ENCODE data around the gene RAP2A.

Gene RAP2A

DNA sequence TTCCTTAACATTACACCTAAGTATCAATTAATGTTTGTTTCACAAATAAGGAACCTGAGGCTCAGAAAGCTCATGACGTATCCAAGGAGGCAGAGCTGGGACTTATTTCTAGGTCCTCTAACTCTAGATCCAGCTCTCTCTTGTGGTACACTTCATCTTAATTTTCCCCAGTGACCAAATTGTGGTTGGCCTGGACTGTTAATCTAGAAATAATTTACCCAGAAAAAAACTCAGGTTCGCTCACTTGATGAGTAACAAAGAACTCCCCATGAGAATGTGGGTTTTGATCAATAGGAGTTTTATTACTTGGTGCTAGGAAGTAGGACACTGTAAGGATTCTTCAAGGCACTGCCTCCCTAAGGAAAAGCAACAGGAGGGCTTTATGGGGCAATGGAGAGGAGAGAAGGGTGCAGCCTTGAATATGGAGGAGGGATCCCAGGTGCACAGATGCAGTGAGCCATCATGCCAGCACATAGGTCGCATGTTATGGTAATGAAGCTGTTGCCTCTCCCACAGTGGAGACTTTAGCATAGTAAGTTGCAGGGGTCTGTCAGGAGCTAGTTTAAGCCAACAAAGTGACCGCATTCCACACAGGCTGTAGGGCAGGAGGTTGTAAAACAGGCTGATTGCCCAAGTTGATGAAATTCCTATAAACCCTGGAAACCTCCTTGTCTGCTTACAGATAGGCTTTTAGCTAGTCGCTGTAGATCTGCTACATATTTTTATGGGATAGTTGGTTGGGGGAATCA is 14.7 kb downstream of the RAP2A start:
- no peak for DNase-seq (ENCODE audit: low read depth in 2 of 2)

GRCh38 chr13:97454699-97455098 is 20.7 kb downstream of the RAP2A start:
- DNase-seq (ENCODE audit: low read depth in 2 of 2) = no peak

GRCh38 chr13:97456047-97456446 is 22.1 kb downstream of the RAP2A start:
- no peak for DNase-seq (ENCODE audit: low read depth in 2 of 2)

DNA sequence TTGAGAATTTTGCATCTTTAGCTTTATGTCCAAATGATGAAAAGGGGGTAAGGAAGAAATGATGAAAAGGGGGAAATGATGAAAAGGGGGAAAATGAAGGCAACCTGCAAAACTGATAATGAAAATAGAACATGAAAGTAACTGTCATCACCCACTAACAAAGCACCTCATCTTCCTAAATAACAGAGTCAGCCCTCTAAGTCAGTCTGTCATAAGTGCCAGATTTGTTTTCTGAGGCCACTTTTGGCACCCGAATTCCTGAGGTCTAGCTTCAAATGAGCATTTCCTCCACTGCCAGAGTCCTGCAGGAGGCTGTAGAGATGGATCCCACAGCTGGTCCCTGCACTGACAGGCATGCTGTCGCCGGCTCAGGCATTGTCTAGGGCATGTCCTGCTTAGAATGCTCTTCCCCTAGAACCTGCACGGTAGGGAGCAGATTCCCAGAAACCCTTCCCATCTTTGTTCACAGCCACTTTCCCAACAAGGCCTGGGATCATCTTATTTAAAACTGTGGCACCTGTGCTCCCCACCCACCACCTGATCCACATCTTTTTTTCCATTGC is 25.3 kb downstream of the RAP2A start:
- no peak for DNase-seq (ENCODE audit: low read depth in 2 of 2)

DNA sequence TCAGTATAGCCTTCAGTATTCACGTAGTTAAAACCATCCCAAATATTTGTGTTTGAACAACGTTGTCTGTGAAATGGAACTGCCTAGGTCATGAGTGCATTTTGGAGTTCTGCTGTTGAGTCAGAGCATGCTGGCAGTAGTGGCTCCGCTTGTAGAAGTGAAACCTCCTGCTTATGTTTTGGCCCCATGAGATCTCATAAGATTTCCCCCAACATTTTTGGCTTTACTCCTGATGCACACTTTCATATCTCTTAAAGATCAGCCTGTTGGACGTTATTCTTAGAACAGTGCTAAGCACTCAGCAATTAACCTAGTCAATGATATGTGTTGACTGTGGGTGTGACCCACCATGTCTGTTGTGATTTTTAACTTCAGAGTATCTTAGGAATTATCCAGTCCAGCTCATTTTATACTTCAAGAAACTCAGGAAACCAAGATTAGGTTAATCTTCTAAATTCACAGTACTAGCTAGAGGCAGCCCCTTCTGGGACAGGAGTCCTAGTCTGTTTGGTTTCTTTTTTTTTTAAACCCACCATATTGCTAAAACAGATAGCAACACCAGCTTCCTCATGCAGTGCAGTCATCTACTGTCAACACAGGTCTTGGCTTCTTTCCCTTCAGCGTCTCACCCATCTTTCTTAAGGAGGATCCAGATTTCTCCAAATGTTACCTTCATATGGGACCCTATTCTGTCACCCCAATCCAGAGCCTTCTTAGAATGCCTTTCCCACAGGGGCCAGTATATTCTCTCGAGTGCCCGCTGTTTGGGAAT is 26.2 kb downstream of the RAP2A start:
- no peak for DNase-seq (ENCODE audit: low read depth in 2 of 2)

GRCh38 chr13:97460853-97461252 is 26.9 kb downstream of the RAP2A start:
- DNase-seq (ENCODE audit: low read depth in 2 of 2) = no peak

DNA sequence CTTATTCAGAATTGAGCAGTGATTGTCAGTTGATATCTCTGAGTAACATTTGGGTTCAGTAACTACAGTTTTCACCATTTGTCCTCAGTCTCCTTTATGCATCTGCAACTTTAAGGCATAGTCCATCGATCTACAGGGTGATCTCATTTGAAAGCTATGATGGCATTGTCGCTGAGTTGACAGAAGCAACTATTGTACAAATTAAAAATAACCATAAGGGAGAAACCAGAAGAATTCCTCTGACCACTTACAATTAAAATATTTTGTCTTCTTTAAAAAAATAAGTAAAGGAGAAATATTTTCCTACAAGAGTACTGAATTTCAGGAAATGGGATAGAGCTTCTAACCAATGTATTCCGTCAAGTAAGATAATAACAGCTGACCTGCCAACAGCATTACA is 30.6 kb downstream of the RAP2A start:
- DNase-seq (ENCODE audit: low read depth in 2 of 2) = no peak

DNA sequence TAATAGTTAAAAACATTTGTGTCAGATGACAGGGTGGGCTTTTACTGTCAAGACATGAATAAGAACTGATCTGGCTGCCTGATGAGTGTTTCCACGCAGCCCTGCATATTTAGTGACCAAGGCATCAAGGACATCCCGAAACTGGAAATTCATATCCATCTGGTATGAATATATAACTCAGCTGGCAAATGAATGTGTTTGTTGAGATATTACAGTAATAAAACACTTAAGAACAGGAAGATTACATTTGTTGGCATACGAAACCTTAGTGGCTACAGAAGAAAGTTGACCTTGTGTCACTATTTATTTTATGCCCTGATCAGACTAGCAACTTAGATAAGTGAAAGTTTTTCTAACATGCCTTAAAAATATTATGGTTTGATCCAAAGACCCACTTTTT is 32.8 kb downstream of the RAP2A start:
- DNase-seq (ENCODE audit: low read depth in 2 of 2) = no peak

GRCh38 chr13:97468331-97468730 is 34.4 kb downstream of the RAP2A start:
- DNase-seq (ENCODE audit: low read depth in 2 of 2) = no peak

DNA sequence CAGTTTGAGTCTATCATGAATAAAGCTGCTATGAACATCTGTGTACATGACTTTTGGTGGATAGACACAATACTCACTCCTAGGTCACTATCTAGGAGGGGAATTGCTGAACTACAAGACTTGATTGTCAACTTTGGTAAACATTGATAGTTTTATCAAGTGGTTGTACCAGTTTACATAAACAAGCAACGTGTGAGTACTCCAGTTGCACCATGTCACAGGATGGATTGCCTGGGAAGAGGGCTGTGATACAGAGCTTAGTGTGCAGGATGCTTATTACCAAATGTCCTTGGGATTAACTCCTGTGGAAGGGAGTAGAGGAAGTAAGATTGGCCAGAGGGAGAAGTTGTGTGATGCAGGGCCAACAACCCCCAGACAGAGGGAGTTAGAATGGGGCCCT is 37.7 kb downstream of the RAP2A start:
- DNase-seq (ENCODE audit: low read depth in 2 of 2) = no peak

- no peak for DNase-seq (ENCODE audit: low read depth in 2 of 2)
Observed at GRCh38 chr13:97474349-97474980, 40.5 kb downstream of the RAP2A start.

GRCh38 chr13:97475011-97475410 is 41.0 kb downstream of the RAP2A start:
- DNase-seq (ENCODE audit: low read depth in 2 of 2) = no peak

DNA sequence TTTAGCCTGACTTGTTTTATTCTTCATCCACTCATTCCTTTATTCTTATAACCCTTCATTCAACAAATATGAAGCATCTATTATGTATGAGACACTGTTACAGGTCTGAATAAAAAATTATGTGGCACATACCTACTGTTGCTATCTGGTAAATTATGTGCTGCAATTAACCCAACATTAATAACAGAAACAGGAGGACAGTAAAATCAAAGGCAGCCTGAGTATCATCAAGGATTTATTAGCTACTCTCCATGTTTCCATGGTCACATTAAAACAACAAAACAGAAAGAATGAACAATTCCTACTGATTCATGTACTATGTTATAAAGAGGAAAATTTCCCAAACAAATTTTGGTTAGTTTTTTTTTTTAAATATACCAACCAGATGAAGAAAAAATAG is 43.9 kb downstream of the RAP2A start:
- no peak for DNase-seq (ENCODE audit: low read depth in 2 of 2)

- no peak for DNase-seq (ENCODE audit: low read depth in 2 of 2)
Observed at GRCh38 chr13:97478247-97478646, 44.3 kb downstream of the RAP2A start.

DNA sequence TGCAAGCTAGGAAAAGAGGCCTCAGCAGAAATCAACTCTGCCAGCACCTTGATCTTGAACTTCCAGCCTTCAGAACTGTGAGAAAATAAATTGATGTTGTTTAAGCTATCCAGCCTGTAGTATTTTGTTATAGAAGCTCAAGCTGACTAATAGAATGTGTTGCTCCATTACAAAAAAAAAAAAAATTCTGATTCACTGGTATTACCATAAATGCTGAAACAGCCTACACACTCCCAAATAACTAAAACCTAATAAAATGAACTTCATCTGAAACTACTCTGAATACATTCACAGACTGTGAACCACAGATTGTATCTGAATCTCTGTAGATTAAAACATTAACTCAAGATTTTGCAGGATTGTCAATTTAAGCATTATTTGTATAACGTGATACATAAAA is 49.5 kb downstream of the RAP2A start:
- DNase-seq (ENCODE audit: low read depth in 2 of 2) = no peak

DNA sequence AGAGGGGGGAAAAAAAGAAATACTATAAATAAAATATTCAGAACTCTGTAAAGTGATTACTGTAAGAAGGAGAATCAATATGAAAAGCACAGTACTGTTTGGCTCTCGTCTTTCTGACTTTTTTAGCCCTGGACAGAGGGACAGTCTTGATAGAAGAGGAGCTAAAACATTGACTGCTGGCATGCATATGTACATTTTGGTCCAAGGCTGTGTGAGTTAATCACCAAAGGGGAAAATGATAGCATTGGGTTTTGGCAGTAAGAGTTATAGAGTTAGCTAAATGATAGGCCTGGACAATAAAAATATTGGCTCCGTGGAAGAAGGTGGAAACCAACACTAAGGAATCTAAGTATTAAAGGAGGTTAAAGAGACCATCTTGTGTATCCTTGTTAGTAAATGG is 50.3 kb downstream of the RAP2A start:
- DNase-seq (ENCODE audit: low read depth in 2 of 2) = no peak

GRCh38 chr13:97485320-97485719 is 51.4 kb downstream of the RAP2A start:
- no peak for DNase-seq (ENCODE audit: low read depth in 2 of 2)

DNA sequence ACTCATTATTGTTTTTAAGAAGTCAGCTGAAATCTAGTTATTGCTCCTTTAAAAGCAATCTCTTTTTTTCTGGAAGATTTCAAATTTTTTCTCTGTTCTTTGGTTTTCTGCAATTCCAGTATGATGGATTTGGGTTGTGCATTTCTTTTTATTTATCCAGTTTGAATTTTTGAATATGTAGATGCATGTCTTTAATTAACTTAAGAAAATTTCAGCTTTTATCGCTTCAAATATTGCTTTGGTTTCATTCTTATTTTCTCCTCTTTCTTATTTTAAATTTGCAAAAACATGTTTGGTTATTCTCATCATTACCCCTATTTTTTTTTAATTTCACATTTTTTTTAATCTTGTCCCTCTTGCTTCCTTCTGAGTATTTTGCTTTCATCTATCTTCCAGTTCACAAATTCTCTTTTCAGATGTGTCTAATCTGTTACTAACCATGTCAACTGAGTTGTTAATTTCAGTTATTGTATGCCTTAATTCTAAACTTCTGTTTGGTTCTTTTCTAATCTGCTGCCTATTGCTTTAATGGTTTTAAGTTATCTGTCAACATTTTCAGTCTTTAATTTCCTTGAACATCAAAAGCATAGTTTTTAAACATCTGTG is 56.8 kb downstream of the RAP2A start:
- no peak for DNase-seq (ENCODE audit: low read depth in 2 of 2)

- DNase-seq (ENCODE audit: low read depth in 2 of 2) = no peak
Observed at GRCh38 chr13:97491452-97491851, 57.5 kb downstream of the RAP2A start.

DNA sequence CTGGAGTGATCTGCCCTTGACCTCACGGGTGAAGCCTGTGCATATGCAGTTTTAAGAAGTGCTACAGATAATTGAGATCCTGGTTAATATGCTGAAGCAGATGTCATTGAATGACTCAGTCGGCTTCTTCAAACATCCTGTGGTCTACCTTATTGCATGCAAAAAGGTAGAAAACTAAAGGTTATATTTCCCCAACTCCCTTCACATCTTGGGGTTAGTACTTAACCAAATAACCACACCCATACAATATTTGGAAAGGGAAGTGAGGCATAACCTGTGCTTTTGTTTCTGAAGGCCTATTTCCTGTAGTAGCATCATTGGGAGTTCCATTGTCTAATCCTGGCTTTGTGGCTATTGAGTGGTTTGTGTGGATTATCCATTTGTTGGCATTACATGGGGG is 58.3 kb downstream of the RAP2A start:
- DNase-seq (ENCODE audit: low read depth in 2 of 2) = no peak

DNA sequence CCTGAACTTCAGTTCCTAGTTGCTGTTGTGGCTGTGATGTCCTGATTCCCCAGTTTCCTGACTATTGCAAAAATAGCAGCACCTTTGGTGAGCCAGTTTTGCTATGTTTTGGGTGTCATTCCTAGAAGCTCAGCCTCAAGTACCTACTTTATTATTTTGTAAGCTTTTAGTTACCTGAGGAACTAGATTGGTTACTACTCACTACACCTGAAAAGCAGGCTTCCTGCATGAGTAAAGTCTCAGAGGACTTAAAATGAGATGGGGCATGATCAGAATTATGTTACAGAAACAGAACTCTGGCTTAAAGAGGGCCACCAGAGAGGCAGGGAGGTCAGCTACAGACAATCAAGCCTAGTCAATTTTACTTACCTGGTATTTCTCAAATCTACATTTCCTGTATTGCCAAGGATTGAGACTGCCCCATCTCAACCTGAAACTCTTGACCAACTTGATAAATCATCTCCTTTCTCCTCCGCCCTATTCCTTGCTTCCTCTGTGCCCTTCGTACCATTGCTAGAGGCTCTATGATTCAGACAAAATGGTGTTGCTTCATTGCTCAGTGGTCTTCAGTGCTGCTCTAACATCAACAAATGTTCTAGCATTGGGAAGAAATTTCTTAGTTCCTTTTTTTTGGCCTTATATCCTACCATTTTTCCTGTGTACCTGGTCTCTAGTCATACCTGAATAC is 58.9 kb downstream of the RAP2A start:
- no peak for DNase-seq (ENCODE audit: low read depth in 2 of 2)

DNA sequence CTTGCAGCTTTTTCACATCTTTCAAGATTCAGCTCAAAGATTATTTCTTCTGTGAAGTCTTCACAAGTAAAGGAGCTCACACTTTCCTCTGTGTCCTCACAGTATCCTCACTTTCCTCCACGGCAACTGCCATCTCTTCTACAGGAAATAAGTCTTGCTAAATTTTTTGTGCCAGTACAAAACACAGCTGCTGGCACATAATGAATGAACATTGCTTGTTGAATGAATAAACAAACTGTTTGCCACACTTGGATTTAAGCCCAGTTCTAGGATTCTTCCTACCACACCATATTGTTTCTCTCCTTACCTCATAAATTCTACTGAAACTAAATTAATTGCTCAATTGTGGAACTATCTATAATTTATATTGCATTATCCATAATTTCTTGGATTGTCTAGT is 59.5 kb downstream of the RAP2A start:
- no peak for DNase-seq (ENCODE audit: low read depth in 2 of 2)

All from stimulated activated CD8-positive, alpha-beta memory T cell treated with anti-CD3 and anti-CD28 coated beads, Interleukin-2, amount 100 ng/mL, for 48 hours (primary cell).